ENCODE measurements around the gene ZFAND5.

The ZFAND5 gene

GRCh38 chr9:72322259-72322658, 42.7 kb downstream of the ZFAND5 start:
- no peak for TF ChIP-seq CTCF (IDR thresholded peaks at IDR 0.05)

GRCh38 chr9:72315510-72316311, 49.3 kb downstream of the ZFAND5 start:
- no peak for TF ChIP-seq CTCF (IDR thresholded peaks at IDR 0.05)

GRCh38 chr9:72315089-72315509, 49.9 kb downstream of the ZFAND5 start:
- TF ChIP-seq CTCF (IDR thresholded peaks at IDR 0.05), result no peak

- TF ChIP-seq CTCF (IDR thresholded peaks at IDR 0.05), result no peak
Observed at GRCh38 chr9:72313507-72313906, 51.5 kb downstream of the ZFAND5 start.

GRCh38 chr9:72312386-72312987, 52.5 kb downstream of the ZFAND5 start:
- no peak for TF ChIP-seq CTCF (IDR thresholded peaks at IDR 0.05)

GRCh38 chr9:72309364-72310133, 55.5 kb downstream of the ZFAND5 start:
- TF ChIP-seq CTCF (IDR thresholded peaks at IDR 0.05), result no peak

- TF ChIP-seq CTCF (IDR thresholded peaks at IDR 0.05), result no peak
Observed at GRCh38 chr9:72306761-72307160, 58.2 kb downstream of the ZFAND5 start.

Data from LNCAP (cell line).